Osteocyte (in vitro differentiated cells): ENCODE data around the gene SNX18. TPM values are rescaled to one million over a fixed set of nuclear protein-coding genes. Genes with fewer than 3 reads are reported as not detected.

ENCODE experiments used
- DNase-seq: peaks from one replicate; pipeline ENCODE4 v3.0.0; 2021; ENCODE audit warnings: mixed read lengths; ENCODE audit not compliant: unreplicated experiment; ENCODE audit errors: extremely low spot score
- H3K27ac Mint-ChIP-seq: one replicate; pipeline ENCODE4 v1.8.0; 2021; ENCODE audit warnings: mild to moderate bottlenecking, mixed read lengths; ENCODE audit not compliant: unreplicated experiment
- H3K27me3 Mint-ChIP-seq: one replicate; pipeline ENCODE4 v1.8.0; 2021; ENCODE audit warnings: mixed read lengths; ENCODE audit not compliant: unreplicated experiment
- H3K36me3 Mint-ChIP-seq: one replicate; pipeline ENCODE4 v1.8.0; 2021; ENCODE audit warnings: mixed read lengths; ENCODE audit not compliant: unreplicated experiment
- H3K4me1 Mint-ChIP-seq: one replicate; pipeline ENCODE4 v1.8.0; 2021; ENCODE audit warnings: mixed read lengths; ENCODE audit not compliant: unreplicated experiment
- H3K4me3 Mint-ChIP-seq: one replicate; pipeline ENCODE4 v1.8.0; 2021; ENCODE audit warnings: mild to moderate bottlenecking, moderate library complexity, mixed read lengths; ENCODE audit not compliant: unreplicated experiment
- H3K9me3 Mint-ChIP-seq: one replicate; pipeline ENCODE4 v1.8.0; 2021; ENCODE audit warnings: mixed read lengths; ENCODE audit not compliant: unreplicated experiment
- CTCF ChIP-seq: fragments of 200-600 bp; sonication (generic); IDR thresholded peaks from 2 replicates; pipeline ENCODE4 v1.5.0; 2021; ENCODE audit warnings: antibody characterized with exemption, mild to moderate bottlenecking, moderate library complexity
- total RNA-seq: library from RNA; stranded (reverse); gene quantifications from 2 replicates; pipeline ENCODE4 v1.2.1, GENCODE V29; 2021

The SNX18 gene
- total RNA-seq, 1 donor from 2014 or later = 28.8 TPM

- H3K4me3 Mint-ChIP-seq = peak overlapping the region; percentile 84
- no peaks in the 10 kb centered on the region for H3K27me3 Mint-ChIP-seq
- TF ChIP-seq CTCF = no peak
- H3K9me3 Mint-ChIP-seq = no peaks in the 10 kb centered on the region
- H3K4me1 Mint-ChIP-seq = peaks cover 76% of the 10 kb centered on the region
- peaks cover 7% of the 10 kb centered on the region for H3K36me3 Mint-ChIP-seq
- DNase-seq = no peak
- H3K27ac Mint-ChIP-seq = peak overlapping the region; percentile 91
Observed at GRCh38 chr5:54519509-54519876, 1.9 kb downstream of the SNX18 start.

- Mint-ChIP-seq H3K27ac (peak overlapping the region; percentile 91), H3K4me3 (peak overlapping the region; percentile 84), H3K36me3 (peaks cover 10% of the 10 kb centered on the region), H3K9me3 (no peaks in the 10 kb centered on the region), H3K27me3 (no peaks in the 10 kb centered on the region), H3K4me1 (peaks cover 70% of the 10 kb centered on the region)
- no peak for TF ChIP-seq CTCF
- DNase-seq = no peak
Observed at GRCh38 chr5:54520438-54520846, 2.9 kb downstream of the SNX18 start.

GRCh38 chr5:54520940-54521339 lies 3.4 kb downstream of the SNX18 start:
- no peak for DNase-seq
- Mint-ChIP-seq H3K4me3 (peak overlapping the region; percentile 84), H3K36me3 (peaks cover 10% of the 10 kb centered on the region), H3K27me3 (no peaks in the 10 kb centered on the region), H3K4me1 (peaks cover 67% of the 10 kb centered on the region), H3K27ac (peak overlapping the region; percentile 91), H3K9me3 (no peaks in the 10 kb centered on the region)
- TF ChIP-seq CTCF = no peak

GRCh38 chr5:54521856-54522479 lies 4.4 kb downstream of the SNX18 start:
- H3K4me3 Mint-ChIP-seq = peak overlapping the region; percentile 10
- DNase-seq = no peak
- TF ChIP-seq CTCF = no peak
- no peaks in the 10 kb centered on the region for H3K27me3 Mint-ChIP-seq
- peaks cover 63% of the 10 kb centered on the region for H3K4me1 Mint-ChIP-seq
- no peak overlapping the region for H3K27ac Mint-ChIP-seq
- H3K36me3 Mint-ChIP-seq = peaks cover 10% of the 10 kb centered on the region
- H3K9me3 Mint-ChIP-seq = no peaks in the 10 kb centered on the region

GRCh38 chr5:54523534-54523933 lies 6.0 kb downstream of the SNX18 start:
- Mint-ChIP-seq H3K27ac (peak overlapping the region; percentile 28), H3K4me1 (peaks cover 58% of the 10 kb centered on the region), H3K4me3 (no peak overlapping the region), H3K36me3 (peaks cover 10% of the 10 kb centered on the region), H3K9me3 (no peaks in the 10 kb centered on the region), H3K27me3 (no peaks in the 10 kb centered on the region)
- TF ChIP-seq CTCF = no peak
- no peak for DNase-seq
